LNCAP (cell line): ENCODE data around the gene RECQL5.

Experiments used
- TF ChIP-seq, protein P1 (sequence below): fragments of 450-650 bp; IDR thresholded peaks from 2 replicates; pipeline ENCODE4 v1.5.1; 2017; ENCODE audit warnings: mild to moderate bottlenecking

Gene RECQL5

DNA sequence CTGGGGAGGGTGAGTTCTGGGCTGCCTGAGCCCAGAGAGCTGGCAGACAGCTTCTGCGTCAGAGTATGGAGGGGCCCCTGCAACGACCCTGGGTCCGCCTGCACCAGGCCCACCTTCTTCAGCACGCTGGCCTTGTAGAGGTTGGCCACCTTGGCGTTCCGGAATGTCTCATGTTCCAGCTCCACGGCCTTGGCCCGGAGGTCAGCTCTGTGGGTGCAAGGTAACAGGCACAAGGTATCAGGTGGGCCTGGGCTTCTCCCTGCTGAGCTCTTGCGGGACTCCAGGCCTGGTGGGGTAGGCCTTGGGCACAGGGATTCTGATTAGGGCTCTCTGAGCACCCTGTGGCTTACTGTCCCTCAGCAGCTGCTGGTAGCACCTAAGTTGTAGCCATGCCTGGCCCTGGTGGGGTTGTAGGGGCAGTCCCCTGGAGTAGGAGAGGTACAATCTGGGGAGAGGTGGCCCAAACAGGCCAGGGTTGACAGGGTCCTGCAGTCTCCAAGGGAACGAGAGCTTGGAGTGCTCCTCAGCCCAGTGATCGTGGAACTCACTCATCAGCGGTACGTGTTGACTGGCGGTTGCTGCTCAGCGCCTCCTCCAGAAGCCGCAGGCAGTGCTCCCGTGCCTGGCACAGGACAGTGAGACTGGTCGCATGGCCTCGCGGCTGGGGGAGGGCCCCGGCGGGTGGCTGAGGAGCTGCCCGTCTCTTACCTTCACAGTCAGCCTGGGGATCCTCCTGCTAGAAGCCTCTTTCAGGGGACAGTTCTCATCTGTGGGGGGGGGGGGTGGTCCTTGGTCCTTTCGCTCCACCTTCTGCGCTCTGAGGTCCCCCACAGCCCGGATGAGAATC lies 36.7 kb downstream of the RECQL5 start:
- TF ChIP-seq, protein P1, sequence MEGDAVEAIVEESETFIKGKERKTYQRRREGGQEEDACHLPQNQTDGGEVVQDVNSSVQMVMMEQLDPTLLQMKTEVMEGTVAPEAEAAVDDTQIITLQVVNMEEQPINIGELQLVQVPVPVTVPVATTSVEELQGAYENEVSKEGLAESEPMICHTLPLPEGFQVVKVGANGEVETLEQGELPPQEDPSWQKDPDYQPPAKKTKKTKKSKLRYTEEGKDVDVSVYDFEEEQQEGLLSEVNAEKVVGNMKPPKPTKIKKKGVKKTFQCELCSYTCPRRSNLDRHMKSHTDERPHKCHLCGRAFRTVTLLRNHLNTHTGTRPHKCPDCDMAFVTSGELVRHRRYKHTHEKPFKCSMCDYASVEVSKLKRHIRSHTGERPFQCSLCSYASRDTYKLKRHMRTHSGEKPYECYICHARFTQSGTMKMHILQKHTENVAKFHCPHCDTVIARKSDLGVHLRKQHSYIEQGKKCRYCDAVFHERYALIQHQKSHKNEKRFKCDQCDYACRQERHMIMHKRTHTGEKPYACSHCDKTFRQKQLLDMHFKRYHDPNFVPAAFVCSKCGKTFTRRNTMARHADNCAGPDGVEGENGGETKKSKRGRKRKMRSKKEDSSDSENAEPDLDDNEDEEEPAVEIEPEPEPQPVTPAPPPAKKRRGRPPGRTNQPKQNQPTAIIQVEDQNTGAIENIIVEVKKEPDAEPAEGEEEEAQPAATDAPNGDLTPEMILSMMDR, result no peak

- TF ChIP-seq, protein P1, result no peak
Observed at GRCh38 chr17:75629157-75629556, 37.8 kb downstream of the RECQL5 start.

DNA sequence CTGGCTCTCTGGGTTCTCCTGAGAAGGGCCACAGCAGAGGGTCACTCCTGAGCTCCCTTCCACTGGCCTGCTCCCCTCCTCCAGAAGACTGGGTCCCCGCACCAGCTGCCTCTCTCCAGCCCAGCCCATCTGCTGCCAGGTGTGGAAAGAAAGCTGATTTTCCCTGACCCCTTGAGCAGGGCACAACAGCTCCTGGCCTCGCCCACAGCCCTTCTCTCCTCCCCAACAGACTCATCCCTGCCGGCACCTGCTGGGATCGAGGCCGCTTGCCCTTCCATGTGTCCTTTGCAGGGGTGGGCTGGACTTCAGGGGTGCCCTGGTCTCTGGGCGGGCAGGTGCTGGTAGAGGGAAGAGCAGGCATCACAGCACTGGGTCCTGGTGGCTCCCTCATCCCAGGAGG lies 38.5 kb downstream of the RECQL5 start:
- TF ChIP-seq, protein P1, result no peak

GRCh38 chr17:75627094-75627493 lies 39.9 kb downstream of the RECQL5 start:
- TF ChIP-seq, protein P1, result no peak

DNA sequence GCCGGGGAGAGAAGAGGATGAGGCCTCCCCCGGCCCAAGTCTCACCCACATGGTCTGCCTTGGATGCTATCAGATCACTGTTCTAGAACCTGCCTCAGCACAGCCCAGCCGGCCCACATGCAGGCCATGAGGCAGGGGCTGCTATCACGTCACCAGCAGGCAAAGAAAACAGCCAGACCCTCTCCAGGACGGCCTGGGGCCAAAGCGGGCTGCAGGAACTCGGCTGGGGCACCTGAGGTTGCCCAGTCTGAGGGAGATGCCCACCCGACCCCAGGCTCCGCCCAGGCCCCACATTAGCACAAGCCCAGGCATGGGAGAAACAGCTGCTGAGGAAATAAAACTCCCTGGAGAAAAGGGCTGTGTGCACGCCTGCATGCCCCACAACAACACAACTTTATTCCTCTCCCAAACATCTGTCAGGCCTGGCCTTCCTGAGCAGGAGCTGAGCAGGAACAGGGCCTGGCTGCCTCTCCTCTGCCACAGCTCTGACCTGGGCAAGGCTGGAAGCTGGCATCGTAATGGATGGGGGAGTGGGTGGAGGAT lies 40.4 kb downstream of the RECQL5 start:
- TF ChIP-seq, protein P1, result no peak

DNA sequence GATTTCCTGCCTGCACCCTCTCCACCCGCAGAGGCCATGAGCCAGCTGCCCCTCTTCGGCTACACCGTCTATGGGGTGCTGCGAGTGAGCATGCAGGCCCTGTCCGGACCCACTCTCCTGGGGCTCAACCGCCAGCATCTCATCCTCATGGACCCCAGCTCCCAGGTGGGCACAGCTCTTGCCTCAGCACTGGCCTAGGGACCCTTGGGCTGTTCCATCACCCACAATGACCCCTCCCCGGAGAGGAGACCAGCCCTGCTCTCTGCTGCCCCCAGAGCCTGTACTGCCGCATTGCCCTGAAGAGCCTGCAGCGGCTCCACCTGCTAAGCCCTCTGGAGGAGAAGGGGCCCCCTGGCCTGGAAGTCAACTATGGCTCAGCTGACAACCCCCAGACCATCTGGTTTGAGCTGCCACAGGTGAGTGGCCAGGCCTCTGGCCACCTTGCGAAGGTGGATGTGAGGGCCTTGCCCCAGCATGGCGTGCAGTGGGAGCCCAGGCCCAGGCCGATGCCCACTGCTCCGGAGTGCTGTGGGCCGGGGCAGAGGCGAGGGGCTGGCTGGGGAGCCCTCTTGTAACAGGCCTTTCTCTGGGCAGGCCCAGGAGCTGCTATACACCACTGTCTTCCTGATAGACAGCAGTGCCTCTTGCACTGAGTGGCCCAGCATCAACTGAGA lies 41.0 kb downstream of the RECQL5 start:
- TF ChIP-seq, protein P1, result peak; percentile 74

DNA sequence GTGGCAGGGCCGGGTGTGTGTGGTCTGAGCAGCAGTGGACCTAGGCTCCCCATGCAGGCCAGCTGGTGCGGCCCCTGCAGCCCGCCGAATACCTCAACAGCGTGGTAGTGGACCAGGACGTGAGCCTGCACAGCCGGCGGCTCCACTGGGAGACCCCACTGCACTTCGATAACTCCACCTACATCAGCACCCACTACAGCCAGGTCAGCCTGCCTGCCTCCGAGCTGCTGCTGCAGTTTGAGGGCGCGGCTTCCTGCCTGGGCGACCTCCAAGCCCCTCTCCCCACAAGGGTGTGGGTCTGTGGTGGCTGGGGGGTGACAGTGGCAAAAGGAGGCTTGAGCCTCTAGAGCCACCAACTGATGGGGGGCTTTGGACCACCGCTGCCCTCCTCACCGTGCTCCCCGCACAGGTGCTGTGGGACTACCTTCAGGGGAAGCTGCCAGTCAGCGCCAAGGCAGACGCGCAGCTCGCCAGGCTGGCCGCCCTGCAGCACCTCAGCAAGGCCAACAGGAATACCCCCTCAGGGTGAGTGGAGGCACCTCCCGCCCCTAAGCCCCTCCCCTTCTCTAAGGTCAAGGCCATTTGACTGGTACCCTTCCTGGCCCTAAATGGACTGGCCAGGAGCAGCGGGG lies 42.1 kb downstream of the RECQL5 start:
- TF ChIP-seq, protein P1, result no peak
